Lower lobe of right lung (tissue), 2 donors: ENCODE data around the gene MT2A. TPM values are rescaled to one million over a fixed set of nuclear protein-coding genes. Genes with fewer than 3 reads are reported as not detected.

Experiments used
- ATAC-seq, 2 donors: fragments of 200-7000 bp; cut with Tn5 transposase; one replicate each; pipeline ENCODE4 v1.9.1; 2020 to 2022; ENCODE audit warnings: mild to moderate bottlenecking in 2 of 2, moderate library complexity in 2 of 2
- DNase-seq: peaks from one replicate; pipeline ENCODE4 v3.0.0-alpha.2; 2020
- H3K27ac ChIP-seq: fragments of 200-600 bp; one replicate; pipeline ENCODE4 v1.8.0; 2022
- H3K27me3 ChIP-seq: fragments of 200-600 bp; one replicate; pipeline ENCODE4 v1.8.0; 2022; ENCODE audit warnings: low read depth
- H3K36me3 ChIP-seq: fragments of 200-600 bp; one replicate; pipeline ENCODE4 v1.8.0; 2022; ENCODE audit warnings: mild to moderate bottlenecking
- H3K4me1 ChIP-seq: fragments of 200-600 bp; one replicate; pipeline ENCODE4 v1.8.0; 2022
- H3K4me3 ChIP-seq: fragments of 200-600 bp; one replicate; pipeline ENCODE4 v1.8.0; 2022; ENCODE audit warnings: mild to moderate bottlenecking
- H3K9me3 ChIP-seq: fragments of 200-600 bp; one replicate; pipeline ENCODE4 v1.8.0; 2022
- intact Hi-C: fragments of 100-400 bp; cut with DNase I; formaldehyde crosslinking; loops from one replicate; pipeline ENCODE4 v1.11.0; 2022
- total RNA-seq: library from RNA; stranded (reverse); fragmentation: NEBNext Ultra II Directional; extraction: Animal tissue kit (Norgen Biotek cat#: 25700); gene quantifications from one replicate; pipeline ENCODE4 v1.2.1, GENCODE V29; 2021
- TF ChIP-seq, protein P1 (sequence below): fragments of 200-600 bp; IDR thresholded peaks from one replicate; pipeline ENCODE4 v1.8.0; 2022; ENCODE audit warnings: antibody characterized with exemption, mild to moderate bottlenecking
- donor health status: DM: no; HTN: yes; CAD: no; lungs with severe emphysema.

The MT2A gene
- total RNA-seq, 1 donor from 2014 or later, result 223 TPM

DNA sequence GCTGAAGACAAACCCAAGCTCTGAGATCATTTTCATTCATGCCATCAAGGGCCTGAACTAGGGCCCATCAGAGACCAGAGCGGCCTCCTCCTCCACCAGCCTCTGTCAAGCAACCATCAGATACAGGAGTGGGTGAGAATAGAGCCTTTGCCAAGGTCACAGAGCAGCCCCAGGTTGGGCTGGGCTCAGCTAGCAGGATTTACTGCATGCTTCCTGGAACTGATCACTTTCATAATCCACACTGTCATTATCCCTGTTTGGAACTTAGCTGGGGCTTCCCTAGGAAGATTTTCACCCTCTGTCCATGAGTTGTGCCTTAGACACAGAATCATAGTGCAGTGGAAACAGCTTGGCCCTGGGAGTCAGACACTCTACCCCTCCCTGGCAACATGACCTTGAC lies 38.4 kb upstream of the MT2A start:
- DNase-seq, result no peak
- Histone ChIP-seq H3K36me3 (no peaks in the 10 kb centered on the region), H3K27me3 (no peaks in the 10 kb centered on the region), H3K9me3 (peaks cover 4% of the 10 kb centered on the region), H3K4me3 (no peak overlapping the region), H3K27ac (no peak overlapping the region), H3K4me1 (no peaks in the 10 kb centered on the region)
- intact Hi-C loops, result no loop called here
- ATAC-seq, result no peak
- TF ChIP-seq, protein P1, sequence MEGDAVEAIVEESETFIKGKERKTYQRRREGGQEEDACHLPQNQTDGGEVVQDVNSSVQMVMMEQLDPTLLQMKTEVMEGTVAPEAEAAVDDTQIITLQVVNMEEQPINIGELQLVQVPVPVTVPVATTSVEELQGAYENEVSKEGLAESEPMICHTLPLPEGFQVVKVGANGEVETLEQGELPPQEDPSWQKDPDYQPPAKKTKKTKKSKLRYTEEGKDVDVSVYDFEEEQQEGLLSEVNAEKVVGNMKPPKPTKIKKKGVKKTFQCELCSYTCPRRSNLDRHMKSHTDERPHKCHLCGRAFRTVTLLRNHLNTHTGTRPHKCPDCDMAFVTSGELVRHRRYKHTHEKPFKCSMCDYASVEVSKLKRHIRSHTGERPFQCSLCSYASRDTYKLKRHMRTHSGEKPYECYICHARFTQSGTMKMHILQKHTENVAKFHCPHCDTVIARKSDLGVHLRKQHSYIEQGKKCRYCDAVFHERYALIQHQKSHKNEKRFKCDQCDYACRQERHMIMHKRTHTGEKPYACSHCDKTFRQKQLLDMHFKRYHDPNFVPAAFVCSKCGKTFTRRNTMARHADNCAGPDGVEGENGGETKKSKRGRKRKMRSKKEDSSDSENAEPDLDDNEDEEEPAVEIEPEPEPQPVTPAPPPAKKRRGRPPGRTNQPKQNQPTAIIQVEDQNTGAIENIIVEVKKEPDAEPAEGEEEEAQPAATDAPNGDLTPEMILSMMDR, result no peak

DNA sequence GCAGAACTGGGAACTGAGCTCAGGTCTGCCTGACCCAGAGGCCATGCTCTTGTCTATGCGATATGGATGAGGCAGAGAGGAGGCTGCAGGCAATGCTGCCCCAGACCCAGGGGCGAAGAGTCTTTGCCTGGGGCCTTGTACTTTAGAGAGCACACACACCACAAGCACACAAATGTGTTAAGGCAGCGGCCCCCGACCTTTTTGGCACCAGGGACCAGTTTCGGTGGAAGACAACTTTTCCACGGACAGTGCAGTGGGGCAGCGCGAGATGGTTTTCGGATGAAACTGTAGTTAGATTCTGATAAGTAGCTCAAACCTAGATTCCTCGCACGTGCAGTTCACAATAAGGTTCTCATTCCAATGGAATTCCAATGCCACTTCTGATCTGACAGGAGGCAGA lies 36.9 kb upstream of the MT2A start:
- H3K27ac ChIP-seq, result no peak overlapping the region
- ATAC-seq (no peak), DNase-seq (no peak)
- intact Hi-C loops, result no loop called here
- H3K4me1 ChIP-seq, result no peaks in the 10 kb centered on the region
- TF ChIP-seq, protein P1, result no peak
- peaks cover 4% of the 10 kb centered on the region for H3K9me3 ChIP-seq
- H3K27me3 ChIP-seq, result no peaks in the 10 kb centered on the region
- H3K36me3 ChIP-seq, result no peaks in the 10 kb centered on the region
- no peak overlapping the region for H3K4me3 ChIP-seq

DNA sequence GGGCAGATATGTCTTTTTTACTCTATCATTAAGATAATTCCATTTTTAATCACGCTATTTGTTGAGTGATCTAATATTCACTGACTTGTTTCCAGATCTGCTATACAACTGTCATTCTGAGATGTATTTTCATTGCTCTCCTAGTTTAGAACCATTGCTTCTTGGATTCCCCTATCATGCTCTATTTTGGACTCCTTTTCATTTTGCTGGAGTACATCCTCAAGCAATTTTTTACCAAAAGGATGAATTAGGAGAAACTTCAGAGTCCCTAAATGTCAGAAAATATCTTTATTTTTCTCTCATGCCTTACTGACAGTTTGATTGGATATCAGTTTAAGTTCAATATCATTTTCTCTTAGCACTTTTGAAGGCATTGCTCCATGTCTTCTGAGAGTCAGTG lies 33.8 kb upstream of the MT2A start:
- no peak for ATAC-seq
- intact Hi-C loops, result no loop called here

DNA sequence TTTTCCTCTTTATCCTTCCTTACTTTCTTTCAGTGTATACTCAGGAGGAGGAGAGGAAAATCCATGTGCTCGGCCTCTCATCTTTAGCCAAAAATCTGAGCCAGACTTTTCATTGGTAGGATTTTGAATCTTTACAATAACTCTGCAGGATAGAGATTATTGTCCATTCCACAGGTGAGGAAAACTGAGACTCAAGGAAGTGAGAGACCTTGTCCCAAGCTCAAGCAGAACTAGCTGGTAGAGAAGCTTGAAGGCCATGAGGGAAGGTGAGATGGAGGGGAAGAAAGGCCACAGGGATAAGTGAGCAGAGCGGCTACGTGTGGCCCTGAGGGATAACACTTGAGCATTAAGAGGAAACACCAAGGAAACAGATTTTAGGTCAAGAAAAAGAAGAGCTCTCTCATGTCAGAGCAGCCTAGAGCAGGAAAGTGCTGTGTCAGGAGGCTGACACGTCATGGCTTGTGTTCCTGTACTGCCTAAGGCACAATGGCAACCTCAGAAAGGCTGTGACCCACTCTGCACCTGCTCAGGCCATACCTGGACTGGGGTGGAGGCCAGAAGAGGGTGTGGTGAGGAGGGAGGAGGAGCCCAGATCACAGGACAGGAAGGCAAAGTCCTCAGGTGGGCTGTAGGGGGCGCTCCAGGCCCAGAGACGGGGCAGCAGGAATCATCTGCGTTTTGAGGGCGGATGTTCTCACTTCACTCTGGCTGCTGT lies 31.6 kb upstream of the MT2A start:
- DNase-seq (peak; percentile 85), ATAC-seq (peak; percentile 99 to 100)
- Histone ChIP-seq H3K27ac (no peak overlapping the region), H3K36me3 (no peaks in the 10 kb centered on the region), H3K4me3 (no peak overlapping the region), H3K4me1 (no peaks in the 10 kb centered on the region), H3K9me3 (peaks cover 4% of the 10 kb centered on the region), H3K27me3 (no peaks in the 10 kb centered on the region)
- TF ChIP-seq, protein P1, result peak; percentile 84
- intact Hi-C loops, result no loop called here

More for the DNA sequence above, 33.8 kb upstream of the MT2A start:
- Histone ChIP-seq H3K4me3 (no peak overlapping the region), H3K9me3 (peaks cover 4% of the 10 kb centered on the region), H3K27me3 (no peaks in the 10 kb centered on the region), H3K27ac (no peak overlapping the region), H3K36me3 (no peaks in the 10 kb centered on the region), H3K4me1 (no peaks in the 10 kb centered on the region)
- DNase-seq, result no peak
- TF ChIP-seq, protein P1, result no peak

DNA sequence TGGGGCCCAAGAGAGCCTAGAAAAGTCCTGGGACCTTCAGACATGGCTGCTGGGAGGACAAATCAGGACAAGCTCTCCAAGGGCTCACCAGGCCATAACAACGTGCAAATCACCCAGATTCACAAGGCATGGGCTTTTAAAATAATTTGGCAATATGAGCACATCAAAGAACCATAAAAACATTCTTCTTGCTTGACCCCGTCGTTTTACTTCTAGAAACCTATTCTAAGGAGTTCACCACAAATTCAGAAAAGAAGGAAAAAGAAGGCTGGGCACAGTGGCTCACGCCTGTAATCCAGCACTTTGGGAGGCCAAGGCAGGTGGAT lies 31.1 kb upstream of the MT2A start:
- no peak overlapping the region for H3K27ac ChIP-seq
- TF ChIP-seq, protein P1, result no peak
- no peaks in the 10 kb centered on the region for H3K36me3 ChIP-seq
- peaks cover 4% of the 10 kb centered on the region for H3K9me3 ChIP-seq
- H3K27me3 ChIP-seq, result no peaks in the 10 kb centered on the region
- no peak for DNase-seq
- no peak overlapping the region for H3K4me3 ChIP-seq
- no peak for ATAC-seq
- intact Hi-C loops, result no loop called here
- no peaks in the 10 kb centered on the region for H3K4me1 ChIP-seq
